ENCODE measurements around the gene TMPRSS2. TPM values are rescaled to one million over a fixed set of nuclear protein-coding genes. Genes with fewer than 3 reads are reported as not detected.

Gene TMPRSS2
- total and polyA plus RNA-seq, 9 of the 15 experiments (the other 6 are each of a cell fraction or from before 2014, with no cell fraction given), result 0.20 TPM; not detected in 8

- Histone ChIP-seq H2AFZ (ENCODE audit: low read depth, low read length) (no peak within 1 kb of the TSS), H3K4me2 (ENCODE audit: insufficient read depth, low read length) (no peak within 1 kb of the TSS), H3K4me3 (no peak within 1 kb of the TSS), H3K27ac (ENCODE audit: extremely low read depth, low read depth, low read length) (no peak within 1 kb of the TSS), H3K27me3 (ENCODE audit: control insufficient read depth in 2 of 2, insufficient read depth in 2 of 2, low read length in 2 of 2) (peaks cover 22 to 51% of the 10 kb centered on the region in 2 experiments; a peak in 4 of 5 replicates), H3K9ac (ENCODE audit: insufficient read depth in 1 of 2, low read depth in 2 of 2, low read length in 2 of 2) (no peak within 1 kb of the TSS), H3K36me3 (ENCODE audit: control insufficient read depth, insufficient read depth, low read length) (no peaks in the 10 kb centered on the region), H4K20me1 (replicated peaks; ENCODE audit: control insufficient read depth, insufficient read depth, low read length) (no peaks in the 10 kb centered on the region), H3K9me3 (replicated peaks; ENCODE audit: control insufficient read depth, insufficient read depth, low read depth, low read length) (no peaks in the 10 kb centered on the region), H3K4me1 (replicated peaks in 1 of 2; ENCODE audit: control insufficient read depth in 2 of 2, insufficient read depth in 2 of 2, low read length in 2 of 2) (peaks cover 0 to 5% of the 10 kb centered on the region in 2 experiments; a peak in 2 of 5 replicates), H3K9me1 (ENCODE audit: control insufficient read depth, insufficient read depth, low read length) (no peaks in the 10 kb centered on the region), H3K79me2 (ENCODE audit: control insufficient read depth, insufficient read depth, low read length) (no peaks in the 10 kb centered on the region)
- ChIA-PET POLR2A (no interaction called here), CTCF (ENCODE audit: low intra/inter-chr PET ratio) (no interaction called here)
- BruUV-seq (replicated peaks), result no TSS peak
- ATAC-seq (0 out of 3 replicates have a peak, but pooled peaks have one; percentile 40), DNase-seq (ENCODE audit: extremely low read depth in 1 of 4, low spot score in 3 of 4) (no peak), FAIRE-seq (no peak)
- WGBS (ENCODE audit: insufficient coverage, low coverage, missing lambda C conversion rate), result 9% methylated on average over 48 of the region's 65 CpGs
- in situ Hi-C loops (cut with MboI), result no loop called here
- intact Hi-C loops (cut with micrococcal nuclease), result no loop called here
- TF ChIP-seq HLTF (IDR thresholded peaks at IDR 0.05), result no peak
- TF ChIP-seq ZNF174 (CRISPR knock-in tag; IDR thresholded peaks at IDR 0.05), result no peak
- TF ChIP-seq CBX5 (IDR thresholded peaks at IDR 0.05; ENCODE audit: borderline replicate concordance, low read depth), result no peak
- TF ChIP-seq HEY1 (CRISPR knock-in tag; IDR thresholded peaks at IDR 0.05; ENCODE audit: borderline replicate concordance), result no peak
- no peak for TF ChIP-seq KLF13 (tag; IDR thresholded peaks at IDR 0.05; ENCODE audit: borderline replicate concordance, low read depth)
- TF ChIP-seq, protein P1, sequence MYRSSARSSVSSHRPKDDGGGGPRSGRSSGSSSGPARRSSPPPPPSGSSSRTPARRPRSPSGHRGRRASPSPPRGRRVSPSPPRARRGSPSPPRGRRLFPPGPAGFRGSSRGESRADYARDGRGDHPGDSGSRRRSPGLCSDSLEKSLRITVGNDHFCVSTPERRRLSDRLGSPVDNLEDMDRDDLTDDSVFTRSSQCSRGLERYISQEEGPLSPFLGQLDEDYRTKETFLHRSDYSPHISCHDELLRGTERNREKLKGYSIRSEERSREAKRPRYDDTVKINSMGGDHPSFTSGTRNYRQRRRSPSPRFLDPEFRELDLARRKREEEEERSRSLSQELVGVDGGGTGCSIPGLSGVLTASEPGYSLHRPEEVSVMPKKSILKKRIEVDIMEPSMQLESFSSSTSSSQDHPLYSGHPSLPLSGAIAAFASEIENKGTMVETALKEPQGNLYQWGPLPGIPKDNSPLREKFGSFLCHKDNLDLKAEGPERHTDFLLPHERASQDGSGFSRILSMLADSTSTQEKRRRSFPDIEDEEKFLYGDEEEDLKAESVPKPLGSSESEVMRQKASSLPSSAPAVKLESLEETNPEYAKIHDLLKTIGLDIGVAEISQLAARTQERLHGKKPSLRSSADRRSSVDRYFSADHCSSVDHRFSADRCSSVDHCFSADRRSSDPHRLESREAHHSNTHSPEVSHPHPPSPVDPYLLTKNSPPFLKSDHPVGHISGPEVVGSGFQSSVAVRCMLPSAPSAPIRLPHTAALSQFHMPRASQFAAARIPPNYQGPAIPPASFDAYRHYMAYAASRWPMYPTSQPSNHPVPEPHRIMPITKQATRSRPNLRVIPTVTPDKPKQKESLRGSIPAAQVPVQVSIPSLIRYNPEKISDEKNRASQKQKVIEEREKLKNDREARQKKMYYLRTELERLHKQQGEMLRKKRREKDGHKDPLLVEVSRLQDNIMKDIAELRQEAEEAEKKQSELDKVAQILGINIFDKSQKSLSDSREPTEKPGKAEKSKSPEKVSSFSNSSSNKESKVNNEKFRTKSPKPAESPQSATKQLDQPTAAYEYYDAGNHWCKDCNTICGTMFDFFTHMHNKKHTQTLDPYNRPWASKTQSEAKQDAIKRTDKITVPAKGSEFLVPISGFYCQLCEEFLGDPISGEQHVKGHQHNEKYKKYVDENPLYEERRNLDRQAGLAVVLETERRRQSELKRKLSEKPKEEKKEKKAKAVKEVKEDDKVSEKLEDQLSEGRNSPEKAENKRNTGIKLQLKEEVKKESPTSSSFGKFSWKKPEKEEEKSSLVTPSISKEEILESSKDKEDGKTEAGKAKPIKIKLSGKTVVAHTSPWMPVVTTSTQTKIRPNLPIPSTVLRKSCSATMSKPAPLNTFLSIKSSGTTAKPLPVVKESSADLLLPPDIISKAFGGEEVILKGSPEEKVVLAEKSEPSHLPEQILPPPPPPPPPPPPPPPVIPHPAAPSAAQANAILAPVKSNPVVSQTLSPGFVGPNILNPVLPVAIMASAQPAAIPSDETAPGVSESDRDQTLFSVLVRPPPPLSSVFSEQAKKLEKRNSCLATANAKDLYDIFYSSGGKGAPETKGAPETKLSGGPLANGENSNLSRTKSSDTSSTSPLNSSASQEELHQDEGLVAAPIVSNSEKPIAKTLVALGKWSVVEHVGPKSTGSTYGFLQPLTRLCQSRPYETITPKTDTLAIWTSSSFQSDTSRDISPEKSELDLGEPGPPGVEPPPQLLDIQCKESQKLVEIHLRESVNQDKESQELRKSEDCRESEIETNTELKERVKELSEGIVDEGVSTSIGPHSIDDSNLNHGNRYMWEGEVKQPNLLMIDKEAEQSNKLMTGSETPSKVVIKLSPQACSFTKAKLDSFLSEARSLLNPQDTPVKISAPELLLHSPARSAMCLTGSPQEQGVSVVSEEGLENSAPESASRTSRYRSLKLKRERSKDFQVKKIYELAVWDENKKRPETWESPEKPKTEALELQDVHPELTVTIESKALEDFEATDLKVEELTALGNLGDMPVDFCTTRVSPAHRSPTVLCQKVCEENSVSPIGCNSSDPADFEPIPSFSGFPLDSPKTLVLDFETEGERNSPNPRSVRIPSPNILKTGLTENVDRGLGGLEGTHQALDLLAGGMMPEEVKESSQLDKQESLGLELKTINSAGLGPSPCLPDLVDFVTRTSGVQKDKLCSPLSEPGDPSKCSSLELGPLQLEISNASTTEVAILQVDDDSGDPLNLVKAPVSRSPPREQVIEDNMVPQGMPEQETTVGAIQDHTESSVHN (IDR thresholded peaks at IDR 0.05; ENCODE audit: borderline replicate concordance in 1 of 2, low read depth in 1 of 2), result no peak
- TF ChIP-seq SIN3A (IDR thresholded peaks at IDR 0.05; ENCODE audit: borderline replicate concordance in 2 of 2, control insufficient read depth in 1 of 2, low read depth in 2 of 2, low read length in 2 of 2), result no peak
- TF ChIP-seq POLR3A (IDR thresholded peaks at IDR 0.05; ENCODE audit: borderline replicate concordance, extremely low read depth, insufficient read depth, insufficient read length), result no peak
- TF ChIP-seq PRDM10 (IDR thresholded peaks at IDR 0.05; ENCODE audit: partially characterized antibody), result no peak
Observed at GRCh38 chr21:41425954-41426675, 81.8 kb downstream of the TMPRSS2 start, which contains the start of gene MX1. Gene MX1 (plus strand): TSS chr21:41426239. CDS start chr21:41432071, 5,832 bp downstream.
